ENCODE data around the gene SARDH. TPM values are rescaled to one million over a fixed set of nuclear protein-coding genes. Genes with fewer than 3 reads are reported as not detected.

Gene SARDH
- total RNA-seq, 1 experiment from 2014 or later, result 0.66 TPM

GRCh38 chr9:133779081-133779480 is 40.9 kb upstream of the SARDH start:
- DNase-seq, result no peak
- no peaks in the 10 kb centered on the region for H3K9me3 ChIP-seq
- no peak overlapping the region for H3K4me3 ChIP-seq
- H3K27me3 ChIP-seq, result no peaks in the 10 kb centered on the region
- H3K36me3 ChIP-seq, result peaks cover 27% of the 10 kb centered on the region

DNA sequence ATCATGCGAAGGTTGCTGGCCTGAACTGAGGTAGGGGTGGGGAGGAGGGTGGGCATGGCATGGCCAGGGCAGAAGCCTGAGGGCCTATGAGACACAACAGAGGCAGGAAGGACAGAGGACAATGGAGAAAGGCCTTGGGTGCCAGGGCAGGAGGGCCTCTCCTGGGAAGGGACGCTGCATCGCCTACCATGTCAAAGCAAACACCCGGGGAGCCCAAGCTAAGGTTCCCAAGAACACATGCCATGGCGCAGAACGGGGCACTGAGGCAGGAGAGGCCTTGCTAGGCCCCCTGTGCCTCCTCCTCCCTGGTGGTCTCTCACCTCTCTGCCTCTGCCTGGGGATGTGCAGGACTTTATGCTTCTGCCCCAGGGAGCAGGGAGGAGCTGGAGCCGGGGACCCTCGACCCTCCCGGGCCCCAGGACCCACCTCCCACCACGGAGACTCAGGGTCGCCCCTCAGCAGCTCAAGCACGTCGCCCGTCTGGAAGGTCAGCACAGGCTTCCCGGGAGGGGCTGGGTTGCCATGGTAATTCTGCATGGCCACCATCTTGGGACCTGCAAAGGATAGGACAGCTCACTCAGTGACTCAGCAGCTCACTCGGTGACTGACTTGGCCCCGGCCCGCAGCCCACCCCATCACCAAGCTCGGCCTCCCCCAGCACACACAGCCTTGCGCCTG is 40.3 kb upstream of the SARDH start:
- H3K36me3 ChIP-seq, result peaks cover 34% of the 10 kb centered on the region
- H3K27me3 ChIP-seq, result no peaks in the 10 kb centered on the region

DNA sequence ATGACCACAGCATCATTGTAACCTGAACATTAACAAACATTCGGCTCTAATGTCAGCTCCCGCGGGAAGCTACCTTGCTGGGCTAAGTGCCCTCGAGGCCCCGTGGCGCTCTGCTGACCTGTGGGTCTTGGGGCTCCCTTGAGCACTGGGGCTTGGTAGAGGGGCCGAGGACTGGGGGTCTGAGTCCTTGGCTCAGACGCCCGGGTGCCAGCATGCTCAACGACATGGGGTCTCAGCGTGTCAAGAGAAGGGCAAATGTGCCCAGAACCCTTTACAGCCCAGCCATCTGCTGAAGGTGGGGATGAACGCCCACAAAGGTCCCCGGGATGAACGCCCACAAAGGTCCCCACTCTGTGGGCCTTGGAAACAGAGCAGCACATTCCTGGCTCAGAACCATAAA is 39.7 kb upstream of the SARDH start:
- Histone ChIP-seq H3K9me3 (no peaks in the 10 kb centered on the region), H3K4me3 (no peak overlapping the region), H3K27me3 (no peaks in the 10 kb centered on the region), H3K36me3 (peaks cover 35% of the 10 kb centered on the region)
- DNase-seq, result no peak

More for the DNA sequence above, 40.3 kb upstream of the SARDH start:
- no peak overlapping the region for H3K4me3 ChIP-seq
- H3K9me3 ChIP-seq, result no peaks in the 10 kb centered on the region
- DNase-seq, result no peak

GRCh38 chr9:133777068-133777791 is 39.1 kb upstream of the SARDH start:
- H3K27me3 ChIP-seq, result no peaks in the 10 kb centered on the region
- DNase-seq, result no peak
- H3K36me3 ChIP-seq, result peaks cover 35% of the 10 kb centered on the region
- no peak overlapping the region for H3K4me3 ChIP-seq
- H3K9me3 ChIP-seq, result no peaks in the 10 kb centered on the region

- DNase-seq, result no peak
- no peaks in the 10 kb centered on the region for H3K9me3 ChIP-seq
- H3K36me3 ChIP-seq, result peaks cover 35% of the 10 kb centered on the region
- H3K4me3 ChIP-seq, result no peak overlapping the region
- H3K27me3 ChIP-seq, result no peaks in the 10 kb centered on the region
Observed at GRCh38 chr9:133775951-133776905, 38.1 kb upstream of the SARDH start.

DNA sequence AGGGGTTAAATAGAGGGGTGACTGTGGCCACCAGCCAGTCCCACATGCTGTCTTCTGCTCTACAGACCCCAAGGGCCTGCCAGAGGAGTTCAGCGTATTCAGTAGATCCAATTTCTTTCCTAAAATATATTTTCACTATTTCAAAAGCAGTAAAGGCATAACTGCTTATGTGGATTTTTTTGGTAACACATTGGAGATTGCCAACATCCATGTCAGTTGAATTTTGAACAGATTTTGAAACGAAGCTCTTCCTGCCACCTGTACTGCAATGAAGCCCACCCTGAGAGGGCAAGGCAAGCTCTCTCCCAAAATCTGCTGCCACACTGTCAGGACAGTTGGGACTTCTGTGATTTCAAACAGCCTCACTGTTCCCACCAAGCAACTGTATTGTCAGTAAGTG is 37.1 kb upstream of the SARDH start:
- Histone ChIP-seq H3K27me3 (no peaks in the 10 kb centered on the region), H3K4me3 (no peak overlapping the region), H3K36me3 (peaks cover 39% of the 10 kb centered on the region), H3K9me3 (no peaks in the 10 kb centered on the region)
- no peak for DNase-seq

GRCh38 chr9:133774799-133775198 is 36.6 kb upstream of the SARDH start:
- Histone ChIP-seq H3K4me3 (no peak overlapping the region), H3K36me3 (peaks cover 41% of the 10 kb centered on the region), H3K27me3 (no peaks in the 10 kb centered on the region), H3K9me3 (no peaks in the 10 kb centered on the region)
- no peak for DNase-seq

DNA sequence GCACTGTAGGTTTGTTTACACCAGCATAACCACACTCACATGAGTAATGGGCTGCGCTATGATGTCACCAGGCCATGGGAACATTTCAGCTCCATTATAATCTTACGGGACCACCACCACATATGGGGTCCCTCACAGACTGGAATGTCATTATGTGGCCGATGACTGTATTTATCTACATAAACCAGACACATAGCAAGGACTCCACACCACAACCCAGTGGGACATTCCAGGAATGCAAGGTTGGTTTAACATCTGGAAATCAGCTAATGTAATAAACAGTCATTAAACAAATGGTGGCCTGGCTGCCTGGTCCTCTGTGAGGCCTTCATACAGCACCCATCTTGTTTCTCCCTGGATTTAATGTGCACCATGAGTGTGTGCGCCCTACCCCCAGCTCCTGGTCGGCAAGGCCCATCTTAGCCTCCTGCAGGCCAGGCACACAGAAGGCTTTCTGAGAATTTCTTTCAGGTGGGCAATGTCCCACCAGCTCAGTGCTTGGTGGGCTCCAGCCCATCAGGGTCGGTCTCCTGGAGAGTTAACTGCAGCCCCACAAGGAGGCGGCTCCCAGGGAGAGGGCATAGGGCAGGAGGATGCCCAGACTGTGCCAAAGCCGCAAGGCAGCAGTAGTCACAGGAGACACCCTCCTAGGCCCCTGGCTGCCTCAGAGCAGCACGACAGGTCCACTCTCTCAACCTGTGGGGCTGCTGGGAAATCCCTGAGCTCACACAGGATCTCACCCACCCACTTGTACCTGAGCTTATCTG is 35.9 kb upstream of the SARDH start:
- no peaks in the 10 kb centered on the region for H3K27me3 ChIP-seq
- H3K9me3 ChIP-seq, result no peaks in the 10 kb centered on the region
- no peak overlapping the region for H3K4me3 ChIP-seq
- DNase-seq, result no peak
- peaks cover 44% of the 10 kb centered on the region for H3K36me3 ChIP-seq

GRCh38 chr9:133772581-133772980 is 34.4 kb upstream of the SARDH start:
- no peak for DNase-seq
- H3K4me3 ChIP-seq, result no peak overlapping the region
- no peaks in the 10 kb centered on the region for H3K27me3 ChIP-seq
- peaks cover 56% of the 10 kb centered on the region for H3K36me3 ChIP-seq
- peaks cover 3% of the 10 kb centered on the region; the same call in 1 of the 2 replicates for H3K9me3 ChIP-seq

GRCh38 chr9:133771486-133772482 is 33.6 kb upstream of the SARDH start:
- Histone ChIP-seq H3K36me3 (peaks cover 62% of the 10 kb centered on the region), H3K27me3 (no peaks in the 10 kb centered on the region), H3K9me3 (peaks cover 11% of the 10 kb centered on the region), H3K4me3 (no peak overlapping the region)
- no peak for DNase-seq

- no peak overlapping the region for H3K4me3 ChIP-seq
- no peaks in the 10 kb centered on the region for H3K27me3 ChIP-seq
- DNase-seq, result no peak
- peaks cover 12% of the 10 kb centered on the region for H3K9me3 ChIP-seq
- H3K36me3 ChIP-seq, result peaks cover 61% of the 10 kb centered on the region
Observed at GRCh38 chr9:133770076-133770777, 32.1 kb upstream of the SARDH start.

DNA sequence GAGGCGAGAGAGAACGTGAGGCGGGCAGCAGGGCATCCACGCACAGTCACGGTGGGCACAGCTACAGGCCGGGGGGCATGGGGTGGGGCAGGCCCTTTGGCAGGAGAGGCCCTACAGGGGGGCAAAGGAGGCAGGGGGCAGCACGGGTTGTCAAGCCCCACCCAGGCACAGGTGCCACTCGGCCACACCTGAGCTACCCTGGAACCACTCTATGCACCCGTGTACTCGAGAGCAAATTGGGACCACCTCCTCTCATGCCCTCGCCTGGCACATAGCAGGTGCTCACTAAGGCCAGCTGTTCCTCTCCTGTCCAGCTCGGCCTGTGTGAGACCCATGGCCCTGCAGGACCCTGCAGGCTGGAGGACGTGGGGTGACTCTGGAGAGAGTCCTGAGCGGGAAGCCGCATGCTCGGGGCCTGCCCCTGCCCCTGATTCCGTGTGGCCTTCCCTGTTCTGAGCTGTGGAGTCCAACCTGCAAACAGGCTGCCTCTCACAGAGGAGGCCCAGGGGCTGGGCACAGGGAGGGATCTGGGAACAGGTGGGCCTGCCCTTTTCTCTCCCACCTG is 31.4 kb upstream of the SARDH start:
- no peak for DNase-seq
- Histone ChIP-seq H3K27me3 (no peaks in the 10 kb centered on the region), H3K36me3 (peaks cover 58% of the 10 kb centered on the region), H3K4me3 (no peak overlapping the region), H3K9me3 (peaks cover 12% of the 10 kb centered on the region)

DNA sequence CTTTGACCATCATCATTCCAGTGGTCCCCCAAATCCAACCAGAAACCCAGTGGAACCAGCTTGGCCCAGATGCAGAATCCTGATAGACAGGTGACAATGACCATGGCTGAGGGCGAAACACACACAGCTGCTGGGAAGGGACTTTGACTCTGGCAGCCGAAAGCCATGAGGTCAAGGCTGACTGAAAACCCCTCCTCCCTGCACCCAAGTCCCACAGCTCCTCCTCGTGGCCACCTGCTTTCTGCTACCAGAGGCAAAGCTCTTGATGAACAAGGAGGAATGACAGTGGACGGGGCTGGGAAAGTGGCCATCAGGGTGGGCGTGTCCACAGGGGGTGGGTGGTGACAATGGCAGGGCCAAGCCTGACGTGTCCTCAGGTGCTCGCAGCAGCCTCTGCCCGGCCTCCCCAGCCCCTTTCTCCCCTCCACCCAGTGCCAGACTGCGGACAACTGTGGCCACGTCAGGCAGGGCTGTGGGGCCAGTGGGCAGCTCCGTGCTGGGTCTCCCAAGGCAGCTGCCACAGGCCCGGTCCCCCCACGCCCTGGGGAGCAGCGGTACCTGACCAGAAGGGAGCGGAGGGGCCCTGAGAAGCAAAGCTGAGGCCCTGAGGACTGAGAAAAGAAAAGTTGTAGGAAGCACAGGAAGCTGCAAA is 30.8 kb upstream of the SARDH start:
- Histone ChIP-seq H3K4me3 (no peak overlapping the region), H3K27me3 (no peaks in the 10 kb centered on the region), H3K9me3 (peaks cover 12% of the 10 kb centered on the region), H3K36me3 (peaks cover 55% of the 10 kb centered on the region)
- no peak for DNase-seq

GRCh38 chr9:133768371-133768858 is 30.3 kb upstream of the SARDH start:
- no peaks in the 10 kb centered on the region for H3K27me3 ChIP-seq
- no peak for DNase-seq
- H3K9me3 ChIP-seq, result peaks cover 12% of the 10 kb centered on the region
- peaks cover 54% of the 10 kb centered on the region for H3K36me3 ChIP-seq
- H3K4me3 ChIP-seq, result no peak overlapping the region
